ENCODE measurements around the gene MT1B. TPM values are rescaled to one million over a fixed set of nuclear protein-coding genes. Genes with fewer than 3 reads are reported as not detected.
"Not testable (repeated sequence)": the region's sequence is repeated elsewhere in the genome, so short reads cannot be mapped to it uniquely, and the experiment has no call there.

The MT1B gene
- polyA plus RNA-seq, 1 donor: not detected

DNA sequence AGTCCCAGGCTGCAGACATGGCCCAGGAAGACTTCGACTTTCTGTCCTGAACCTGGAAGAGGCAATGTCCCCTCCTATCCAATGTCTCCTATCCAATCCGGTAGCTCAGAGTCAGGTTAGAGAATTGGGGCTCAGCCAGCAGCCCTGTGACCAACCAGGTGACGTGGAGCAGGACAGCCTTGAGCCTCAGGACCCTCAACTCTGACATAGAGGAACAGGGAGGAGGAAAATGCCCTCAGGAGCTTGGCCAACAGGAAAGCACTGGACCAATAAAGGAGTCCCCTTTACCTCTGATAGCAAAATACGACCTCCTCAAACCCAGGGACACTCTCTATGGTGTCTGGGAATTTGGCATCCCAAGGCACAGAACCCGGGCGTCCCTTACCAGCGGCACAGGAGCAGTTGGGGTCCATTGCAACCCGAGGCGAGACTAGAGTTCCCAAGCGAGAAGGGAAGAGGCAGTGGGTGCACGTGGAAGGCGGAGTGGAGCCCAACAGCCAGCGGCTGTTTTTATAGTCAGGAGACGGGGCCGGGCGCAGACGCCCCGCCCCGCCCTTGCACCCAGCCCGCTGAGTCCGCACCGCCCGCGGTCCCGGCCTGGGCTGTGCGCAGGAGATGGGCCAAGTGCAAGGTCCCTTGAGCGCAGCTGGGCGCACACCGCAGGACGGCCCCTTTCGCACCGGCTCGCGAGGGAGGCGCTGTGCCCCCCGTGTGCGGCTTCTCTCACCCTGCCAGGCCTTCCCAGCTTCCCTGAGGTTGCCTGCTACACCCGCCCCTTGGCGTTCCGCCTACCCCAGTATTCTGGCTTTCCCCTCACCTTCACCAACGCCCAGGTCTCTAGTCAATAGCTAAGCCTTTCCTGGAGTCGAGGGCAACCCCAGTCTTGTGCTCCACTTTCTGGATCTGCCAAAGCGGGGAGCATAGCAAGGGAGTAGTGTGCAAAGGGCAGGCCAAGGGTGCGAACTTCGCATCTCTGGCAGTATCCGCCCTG is 16.2 kb downstream of the MT1B start, which contains the start of gene MT1G:
Gene MT1G, minus strand, starts transcription at position 485 of the 991 bp plus-strand sequence. Its CDS starts 72 bp downstream, at position 413.
- no peak for DNase-seq

DNA sequence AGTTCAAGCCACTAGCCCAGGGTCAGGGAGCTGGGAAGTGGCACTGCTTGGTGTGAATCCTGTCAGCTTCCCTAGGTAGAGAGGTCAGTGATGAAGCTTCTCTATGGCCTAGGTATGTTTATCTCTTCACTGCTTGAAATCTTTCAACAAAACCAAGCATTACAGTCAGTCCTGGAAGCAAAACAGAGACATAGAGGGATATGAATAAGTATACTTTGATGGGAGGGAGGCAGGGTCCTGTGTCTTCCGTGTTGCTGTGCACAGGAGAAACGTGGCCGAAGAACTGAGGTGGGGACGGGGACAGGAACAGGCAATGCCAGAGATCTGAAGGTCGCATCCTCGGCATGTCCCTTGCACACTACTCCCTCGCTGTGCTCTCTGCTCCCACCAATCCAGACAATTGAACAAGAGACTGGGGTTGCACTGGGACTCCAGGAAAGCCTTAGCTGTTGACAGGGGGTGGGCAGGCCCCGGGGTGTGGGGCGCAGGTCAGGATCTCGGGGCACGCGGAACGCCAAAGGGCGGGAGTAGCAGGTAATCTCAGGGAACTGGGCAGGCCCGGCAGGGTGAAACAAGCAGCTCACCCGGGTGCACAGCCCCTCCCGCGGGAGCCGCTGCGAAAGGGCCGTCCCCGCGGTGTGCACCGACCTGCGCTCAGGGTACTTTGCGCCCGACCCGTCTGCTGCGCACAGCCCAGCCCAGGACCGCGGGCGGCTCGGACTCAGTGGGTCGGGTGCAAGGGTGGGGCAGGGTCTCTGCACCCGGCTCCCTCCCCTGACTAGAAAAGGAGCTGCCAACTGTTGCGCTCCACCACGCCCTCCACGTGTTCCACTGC is 17.5 kb downstream of the MT1B start, which contains the start of gene MT1H:
Gene MT1H, plus strand, starts transcription at position 810 of the 835 bp plus-strand sequence. CDS start 71 bp downstream, outside the sequence.
- no peak for DNase-seq

- DNase-seq: no peak
Measured at GRCh38 chr16:56669840-56670619, 18.3 kb downstream of the MT1B start.

- DNase-seq: no peak
Measured at GRCh38 chr16:56670620-56670934, 18.9 kb downstream of the MT1B start.

DNA sequence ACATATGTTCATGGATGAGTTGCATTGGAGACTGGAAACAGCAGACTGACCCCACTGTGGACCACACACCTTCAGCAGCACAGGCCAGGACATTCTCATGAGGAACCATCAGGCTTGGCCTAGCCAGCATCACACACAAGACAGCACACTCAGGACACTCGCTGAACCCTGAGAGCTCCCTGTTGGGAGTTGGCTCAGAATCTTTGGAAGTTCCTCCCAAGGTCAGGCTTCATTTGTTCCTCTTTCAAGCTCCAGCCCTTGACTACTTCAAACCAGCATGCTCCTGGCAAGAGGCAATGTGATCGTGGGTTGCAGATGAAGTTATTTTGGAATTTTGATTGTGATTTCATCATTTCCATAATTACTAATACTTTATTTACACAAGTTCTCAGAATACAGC is 20.0 kb downstream of the MT1B start:
- not testable (repeated sequence) for DNase-seq

- DNase-seq: not testable (repeated sequence)
Measured at GRCh38 chr16:56672171-56672570, 20.5 kb downstream of the MT1B start.

- no peak for DNase-seq
Measured at GRCh38 chr16:56672761-56673536, 21.3 kb downstream of the MT1B start.

DNA sequence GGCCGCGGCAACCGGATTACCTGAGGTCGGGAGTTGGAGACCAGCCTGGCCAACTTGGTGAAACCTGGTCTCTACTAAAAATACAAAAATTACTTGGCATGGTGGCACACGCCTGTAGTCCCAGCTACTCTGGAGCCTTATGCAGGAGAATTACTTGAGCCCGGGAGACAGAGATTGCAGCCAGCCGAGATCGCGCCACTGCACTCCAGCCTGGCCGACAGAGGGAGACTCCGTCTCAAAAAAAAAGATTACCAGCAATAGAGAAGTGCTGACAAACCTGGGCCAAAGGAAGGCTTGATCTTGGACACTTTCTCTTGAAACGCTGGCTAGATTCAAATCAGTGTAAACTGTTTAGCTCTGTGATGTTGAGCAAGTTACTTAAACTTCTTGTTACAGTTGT is 22.2 kb downstream of the MT1B start:
- DNase-seq: no peak

- not testable (repeated sequence) for DNase-seq
Measured at GRCh38 chr16:56674570-56674969, 22.9 kb downstream of the MT1B start.

DNA sequence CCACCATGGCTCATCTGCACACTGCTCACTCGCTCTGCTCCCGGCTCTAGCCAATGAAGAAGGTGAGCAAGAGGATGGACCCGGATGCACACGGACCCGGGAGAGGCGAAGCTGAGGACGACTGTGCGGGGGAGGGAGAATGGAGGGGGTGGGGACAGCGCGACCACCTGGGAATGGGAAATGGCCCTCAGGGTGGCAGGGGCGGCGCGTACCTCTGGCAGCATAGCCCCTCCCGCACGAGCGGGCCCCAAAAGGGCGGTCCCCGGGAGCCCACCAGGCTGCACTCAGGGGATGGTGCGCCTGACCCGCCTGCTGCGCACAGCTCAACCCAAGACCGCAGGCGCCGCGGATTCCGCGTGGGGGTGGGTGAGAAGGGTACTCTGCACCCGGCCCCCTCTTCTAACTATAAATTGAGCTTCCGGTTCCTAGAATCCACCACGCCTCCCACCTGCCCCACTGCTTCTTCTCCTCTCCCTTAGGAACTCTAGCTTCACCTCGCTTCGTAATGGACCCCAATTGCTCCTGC is 24.1 kb downstream of the MT1B start:
- DNase-seq: no peak

- DNase-seq: no peak
Measured at GRCh38 chr16:56677474-56677873, 25.8 kb downstream of the MT1B start.

DNA sequence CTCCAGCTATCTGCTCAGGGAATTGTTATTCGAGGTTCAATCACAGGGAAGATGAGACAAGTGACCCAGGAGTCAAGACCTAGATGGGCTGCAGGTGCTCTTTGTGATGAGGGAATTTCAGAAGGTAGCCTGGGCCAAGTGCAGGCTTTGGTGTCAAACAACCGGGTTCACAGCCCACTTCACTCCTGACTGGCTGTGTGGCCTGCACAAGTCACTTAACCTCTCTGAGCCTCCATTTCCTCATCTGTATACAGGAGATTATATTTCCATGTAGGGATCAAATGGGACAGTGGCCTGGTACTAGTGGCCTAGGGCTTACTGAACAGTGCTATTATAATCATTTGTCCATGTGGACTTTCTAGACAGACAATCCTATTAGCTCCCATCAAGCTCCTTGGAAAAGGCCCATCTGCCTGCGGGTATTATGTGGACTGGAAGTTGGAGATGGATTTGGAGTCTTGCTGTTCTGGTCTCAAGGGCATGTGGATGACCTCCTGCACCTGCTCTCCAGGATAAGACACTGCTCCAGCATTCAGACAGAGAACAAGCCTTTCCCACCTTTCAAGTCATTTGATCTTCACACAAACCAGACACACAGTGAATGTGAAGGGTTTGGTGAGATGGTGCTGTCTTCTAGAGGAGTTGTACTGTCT is 27.5 kb downstream of the MT1B start:
- DNase-seq: no peak

DNA sequence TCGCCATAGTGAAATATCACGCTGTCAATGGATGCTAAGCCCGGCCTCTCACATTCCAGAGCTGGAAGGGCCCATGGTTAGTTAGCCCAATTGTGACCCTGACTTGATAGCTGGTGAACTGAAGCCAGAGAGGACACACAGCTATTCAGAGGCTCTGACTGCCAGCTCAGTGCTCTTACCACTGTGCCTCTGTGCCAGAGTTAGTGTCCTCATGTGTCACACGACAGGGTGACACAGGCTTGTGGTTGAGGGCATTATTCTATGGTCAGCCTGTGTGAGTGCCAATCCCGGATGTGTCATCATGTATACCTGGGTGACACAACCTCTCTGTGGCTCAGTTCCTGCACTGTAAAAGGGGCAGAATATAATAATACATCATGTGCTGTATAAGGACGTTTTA is 28.1 kb downstream of the MT1B start:
- DNase-seq: no peak

- DNase-seq: peak; percentile 89
Measured at GRCh38 chr16:56681939-56682702, 30.4 kb downstream of the MT1B start, which contains the start of gene MT1X. Gene MT1X, plus strand, starts transcription at chr16:56682470. Its CDS starts 71 bp downstream, at chr16:56682541.

- no peak for DNase-seq
Measured at GRCh38 chr16:56682703-56683397, 31.2 kb downstream of the MT1B start.

GRCh38 chr16:56683424-56684172 is 31.9 kb downstream of the MT1B start:
- DNase-seq: no peak

DNA sequence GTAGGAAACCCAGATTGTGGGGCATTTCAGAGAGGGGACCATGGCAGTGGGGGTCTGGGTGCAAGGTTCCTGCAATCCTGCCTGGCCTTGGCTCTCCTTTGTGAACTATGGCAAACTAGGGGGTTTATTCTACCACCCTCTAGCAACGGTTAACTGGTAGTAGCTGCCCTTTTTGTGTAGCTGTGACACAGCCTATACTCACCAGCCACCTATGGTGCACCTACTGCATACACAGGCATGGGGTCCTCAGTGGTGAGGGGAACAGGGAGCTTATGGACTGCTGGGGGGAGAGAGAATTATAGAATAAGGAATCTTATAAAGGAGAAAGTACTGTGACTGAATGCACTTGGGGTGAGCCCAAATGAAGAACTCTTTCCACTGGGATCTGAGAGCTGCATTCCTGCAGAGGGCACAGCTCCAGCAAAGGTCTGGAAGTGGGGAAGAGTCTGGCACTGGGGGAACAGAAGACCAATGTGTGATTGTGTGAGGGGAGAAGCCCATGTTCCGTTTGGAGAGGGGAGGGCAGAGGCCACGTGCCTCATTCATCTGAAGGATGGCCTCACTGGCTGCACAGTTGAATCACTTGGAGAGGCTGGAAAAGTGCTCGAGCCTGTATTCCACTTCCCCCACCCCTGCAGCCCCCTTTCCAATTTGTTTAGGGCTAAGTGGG is 32.7 kb downstream of the MT1B start:
- DNase-seq: no peak

Data from hindlimb muscle (tissue), 1 donor.